Neural progenitor cell (in vitro differentiated cells): ENCODE results near the gene C15orf40. TPM values are rescaled to one million over a fixed set of nuclear protein-coding genes. Genes with fewer than 3 reads are reported as not detected.

Source experiments
- DNase-seq: peaks from one replicate; pipeline ENCODE4 v3.0.0-alpha.2; 2016; ENCODE audit warnings: low spot score
- H2AFZ ChIP-seq: fragments of 200-600 bp; sonication (generic); replicated peaks from 2 replicates; pipeline ENCODE4 v1.6.1; 2016; ENCODE audit warnings: antibody characterized with exemption
- H3F3A ChIP-seq: fragments of 200-600 bp; sonication (generic); 2 replicates; pipeline ENCODE4 v1.6.1; 2016; ENCODE audit warnings: antibody characterized with exemption, low read depth
- H3K27ac ChIP-seq: fragments of 200-600 bp; sonication (generic); 2 replicates; pipeline ENCODE4 v1.5.1; 2016; ENCODE audit warnings: mild to moderate bottlenecking
- H3K27me3 ChIP-seq: fragments of 200-600 bp; sonication (generic); 2 replicates; pipeline ENCODE4 v1.6.1; 2016; ENCODE audit warnings: mild to moderate bottlenecking, moderate library complexity
- H3K36me3 ChIP-seq: fragments of 200-600 bp; sonication (generic); 2 replicates; pipeline ENCODE4 v1.5.1; 2016
- H3K4me1 ChIP-seq: fragments of 200-600 bp; sonication (generic); 2 replicates; pipeline ENCODE4 v1.6.1; 2016; ENCODE audit warnings: mixed run types
- H3K4me2 ChIP-seq: fragments of 200-600 bp; sonication (generic); 2 replicates; pipeline ENCODE4 v1.6.1; 2016
- H3K4me3 ChIP-seq: fragments of 200-600 bp; sonication (generic); 2 replicates; pipeline ENCODE4 v1.5.1; 2016
- H3K79me2 ChIP-seq: fragments of 200-600 bp; sonication (generic); 2 replicates; pipeline ENCODE4 v1.6.1; 2016; ENCODE audit warnings: low read depth
- H3K9ac ChIP-seq: fragments of 200-600 bp; sonication (generic); 2 replicates; pipeline ENCODE4 v1.6.1; 2016
- H3K9me3 ChIP-seq: fragments of 200-600 bp; sonication (generic); 2 replicates; pipeline ENCODE4 v1.5.1; 2016; ENCODE audit warnings: low read depth
- H4K20me1 ChIP-seq: fragments of 200-600 bp; sonication (generic); 2 replicates; pipeline ENCODE4 v1.6.1; 2016; ENCODE audit warnings: low read depth
- H3K27ac Mint-ChIP-seq: 3 replicates; pipeline ENCODE4 v1.8.0; 2021; ENCODE audit warnings: mixed read lengths
- H3K27me3 Mint-ChIP-seq: 2 replicates; pipeline ENCODE4 v1.8.0; 2022; ENCODE audit warnings: low read depth, mild to moderate bottlenecking, inconsistent platforms, moderate library complexity, mixed read lengths; ENCODE audit not compliant: insufficient read depth
- H3K36me3 Mint-ChIP-seq: 3 replicates; pipeline ENCODE4 v1.8.0; 2021; ENCODE audit warnings: mixed read lengths
- H3K4me1 Mint-ChIP-seq: 3 replicates; pipeline ENCODE4 v1.8.0; 2021; ENCODE audit warnings: mixed read lengths
- H3K4me3 Mint-ChIP-seq: 3 replicates; pipeline ENCODE4 v1.8.0; 2021; ENCODE audit warnings: mild to moderate bottlenecking, moderate library complexity, mixed read lengths
- H3K9me3 Mint-ChIP-seq: 3 replicates; pipeline ENCODE4 v1.8.0; 2020; ENCODE audit warnings: mixed read lengths
- CTCF ChIP-seq: fragments of 200-600 bp; sonication (generic); IDR thresholded peaks from 2 replicates; pipeline ENCODE4 v1.5.1; 2017; ENCODE audit warnings: antibody characterized with exemption, mild to moderate bottlenecking
- EZH2 ChIP-seq: fragments of 200-600 bp; sonication (generic); IDR thresholded peaks from 2 replicates; pipeline ENCODE4 v1.6.1; 2017; ENCODE audit warnings: antibody characterized with exemption, mild to moderate bottlenecking, moderate library complexity
- EZH2phosphoT487 ChIP-seq: fragments of 200-600 bp; sonication (generic); IDR thresholded peaks from 2 replicates; pipeline ENCODE4 v1.6.1; 2017; ENCODE audit warnings: antibody characterized with exemption
- total RNA-seq: library from RNA; depleted of rRNA; stranded (reverse); fragments of >200 nt; gene quantifications from 2 replicates; pipeline ENCODE4 v1.2.3, GENCODE V29; 2015; ENCODE audit warnings: low replicate concordance

Gene C15orf40
- total RNA-seq, 1 donor from 2014 or later = 8.1 TPM

GRCh38 chr15:83018436-83018835, 7.0 kb upstream of the C15orf40 start:
- peaks cover 17% of the 10 kb centered on the region for H3K36me3 ChIP-seq

GRCh38 chr15:83016906-83017305, 5.5 kb upstream of the C15orf40 start:
- no peak overlapping the region for H3K27ac Mint-ChIP-seq
- Histone ChIP-seq H3K4me1 (peaks cover 6% of the 10 kb centered on the region), H3K9me3 (no peaks in the 10 kb centered on the region), H3K27ac (no peak overlapping the region), H3K36me3 (peaks cover 17% of the 10 kb centered on the region), H2AFZ (no peak overlapping the region), H4K20me1 (no peaks in the 10 kb centered on the region), H3F3A (peaks cover 9% of the 10 kb centered on the region), H3K27me3 (no peaks in the 10 kb centered on the region), H3K79me2 (peaks cover 10% of the 10 kb centered on the region), H3K4me3 (no peak overlapping the region), H3K9ac (no peak overlapping the region), H3K4me2 (no peak overlapping the region)
- no peaks in the 10 kb centered on the region for H3K27me3 Mint-ChIP-seq
- H3K4me3 Mint-ChIP-seq = no peak overlapping the region
- H3K36me3 Mint-ChIP-seq = peaks cover 11% of the 10 kb centered on the region
- TF ChIP-seq EZH2 = no peak
- TF ChIP-seq CTCF = no peak
- no peak for TF ChIP-seq EZH2phosphoT487
- no peak for DNase-seq
- no peaks in the 10 kb centered on the region for H3K9me3 Mint-ChIP-seq
- peaks cover 17% of the 10 kb centered on the region for H3K4me1 Mint-ChIP-seq

More at GRCh38 chr15:83018436-83018835, 7.0 kb upstream of the C15orf40 start:
- no peak for DNase-seq
- H3K4me1 Mint-ChIP-seq = peaks cover 7% of the 10 kb centered on the region
- no peaks in the 10 kb centered on the region for H3K27me3 Mint-ChIP-seq
- no peaks in the 10 kb centered on the region for H3K27me3 ChIP-seq
- H3F3A ChIP-seq = peaks cover 9% of the 10 kb centered on the region
- TF ChIP-seq CTCF (no peak), EZH2phosphoT487 (no peak), EZH2 (no peak)
- H3K36me3 Mint-ChIP-seq = peaks cover 11% of the 10 kb centered on the region
- H2AFZ ChIP-seq = no peak overlapping the region
- H4K20me1 ChIP-seq = no peaks in the 10 kb centered on the region
- no peak overlapping the region for H3K4me3 ChIP-seq
- no peak overlapping the region for H3K27ac Mint-ChIP-seq
- no peak overlapping the region for H3K4me3 Mint-ChIP-seq
- no peak overlapping the region for H3K4me2 ChIP-seq
- no peak overlapping the region for H3K27ac ChIP-seq
- no peaks in the 10 kb centered on the region for H3K9me3 Mint-ChIP-seq
- H3K79me2 ChIP-seq = no peaks in the 10 kb centered on the region
- no peaks in the 10 kb centered on the region for H3K4me1 ChIP-seq
- no peaks in the 10 kb centered on the region for H3K9me3 ChIP-seq
- H3K9ac ChIP-seq = no peak overlapping the region

- Histone ChIP-seq H3K4me3 (no peak overlapping the region), H2AFZ (no peak overlapping the region), H3K36me3 (peaks cover 10% of the 10 kb centered on the region), H3K27ac (no peak overlapping the region), H3F3A (peaks cover 4% of the 10 kb centered on the region), H3K4me2 (no peak overlapping the region), H4K20me1 (peaks cover under 1% of the 10 kb centered on the region), H3K79me2 (peaks cover 17% of the 10 kb centered on the region), H3K27me3 (no peaks in the 10 kb centered on the region), H3K9ac (no peak overlapping the region), H3K9me3 (no peaks in the 10 kb centered on the region), H3K4me1 (peaks cover 12% of the 10 kb centered on the region)
- peaks cover 26% of the 10 kb centered on the region for H3K4me1 Mint-ChIP-seq
- DNase-seq = no peak
- no peak overlapping the region for H3K4me3 Mint-ChIP-seq
- no peaks in the 10 kb centered on the region for H3K9me3 Mint-ChIP-seq
- TF ChIP-seq CTCF (no peak), EZH2 (no peak), EZH2phosphoT487 (no peak)
- no peaks in the 10 kb centered on the region for H3K27me3 Mint-ChIP-seq
- H3K36me3 Mint-ChIP-seq = peaks cover 10% of the 10 kb centered on the region
- H3K27ac Mint-ChIP-seq = no peak overlapping the region
Observed at GRCh38 chr15:83015361-83015760, 3.9 kb upstream of the C15orf40 start.
